ENCODE results near the gene ELOVL6. TPM values are rescaled to one million over a fixed set of nuclear protein-coding genes. Genes with fewer than 3 reads are reported as not detected.

Gene ELOVL6
- total RNA-seq, 1 donor from 2014 or later, result 51.6 TPM

- H3K36me3 Mint-ChIP-seq, result peaks cover 11% of the 10 kb centered on the region
- no peaks in the 10 kb centered on the region for H3K27me3 Mint-ChIP-seq
- no peak overlapping the region for H3K4me3 Mint-ChIP-seq
- DNase-seq (ENCODE audit: extremely low spot score, unreplicated experiment), result no peak
- H3K4me1 Mint-ChIP-seq (ENCODE audit: unreplicated experiment), result peaks cover 12% of the 10 kb centered on the region
- no peak for TF ChIP-seq CTCF (conservative IDR thresholded peaks at IDR 0.05)
- H3K27ac Mint-ChIP-seq, result no peak overlapping the region
- H3K9me3 Mint-ChIP-seq, result no peaks in the 10 kb centered on the region
These were observed 89.0 kb downstream of the ELOVL6 start for GRCh38 chr4:110109455-110109854.

GRCh38 chr4:110108960-110109359, 89.5 kb downstream of the ELOVL6 start:
- Mint-ChIP-seq H3K4me3 (no peak overlapping the region), H3K27me3 (no peaks in the 10 kb centered on the region), H3K27ac (no peak overlapping the region), H3K4me1 (ENCODE audit: unreplicated experiment) (peaks cover 12% of the 10 kb centered on the region), H3K9me3 (no peaks in the 10 kb centered on the region), H3K36me3 (peaks cover 11% of the 10 kb centered on the region)
- DNase-seq (ENCODE audit: extremely low spot score, unreplicated experiment), result no peak
- TF ChIP-seq CTCF (conservative IDR thresholded peaks at IDR 0.05), result no peak

GRCh38 chr4:110108422-110108821, 90.0 kb downstream of the ELOVL6 start:
- H3K36me3 Mint-ChIP-seq, result peaks cover 8% of the 10 kb centered on the region
- H3K27ac Mint-ChIP-seq, result no peak overlapping the region
- DNase-seq (ENCODE audit: extremely low spot score, unreplicated experiment), result no peak
- H3K4me3 Mint-ChIP-seq, result no peak overlapping the region
- H3K9me3 Mint-ChIP-seq, result no peaks in the 10 kb centered on the region
- H3K4me1 Mint-ChIP-seq (ENCODE audit: unreplicated experiment), result peaks cover 12% of the 10 kb centered on the region
- TF ChIP-seq CTCF (conservative IDR thresholded peaks at IDR 0.05), result no peak
- no peaks in the 10 kb centered on the region for H3K27me3 Mint-ChIP-seq

GRCh38 chr4:110107866-110108265, 90.5 kb downstream of the ELOVL6 start:
- H3K27me3 Mint-ChIP-seq, result no peaks in the 10 kb centered on the region
- peaks cover 12% of the 10 kb centered on the region for H3K36me3 Mint-ChIP-seq
- H3K9me3 Mint-ChIP-seq, result no peaks in the 10 kb centered on the region
- peaks cover 12% of the 10 kb centered on the region for H3K4me1 Mint-ChIP-seq (ENCODE audit: unreplicated experiment)
- no peak for TF ChIP-seq CTCF (conservative IDR thresholded peaks at IDR 0.05)
- no peak overlapping the region for H3K27ac Mint-ChIP-seq
- DNase-seq (ENCODE audit: extremely low spot score, unreplicated experiment), result no peak
- H3K4me3 Mint-ChIP-seq, result no peak overlapping the region

GRCh38 chr4:110106931-110107296, 91.5 kb downstream of the ELOVL6 start:
- DNase-seq (ENCODE audit: extremely low spot score, unreplicated experiment), result no peak
- H3K4me3 Mint-ChIP-seq, result no peak overlapping the region
- H3K27me3 Mint-ChIP-seq, result no peaks in the 10 kb centered on the region
- H3K36me3 Mint-ChIP-seq, result peaks cover 9% of the 10 kb centered on the region
- TF ChIP-seq CTCF (conservative IDR thresholded peaks at IDR 0.05), result no peak
- H3K4me1 Mint-ChIP-seq (ENCODE audit: unreplicated experiment), result peaks cover 11% of the 10 kb centered on the region
- no peaks in the 10 kb centered on the region for H3K9me3 Mint-ChIP-seq
- peak overlapping the region; percentile 15 for H3K27ac Mint-ChIP-seq

- Mint-ChIP-seq H3K4me1 (ENCODE audit: unreplicated experiment) (peaks cover 5% of the 10 kb centered on the region), H3K9me3 (no peaks in the 10 kb centered on the region), H3K36me3 (peaks cover 8% of the 10 kb centered on the region), H3K27ac (no peak overlapping the region), H3K4me3 (no peak overlapping the region), H3K27me3 (no peaks in the 10 kb centered on the region)
- no peak for TF ChIP-seq CTCF (conservative IDR thresholded peaks at IDR 0.05)
- DNase-seq (ENCODE audit: extremely low spot score, unreplicated experiment), result no peak
These were observed 93.8 kb downstream of the ELOVL6 start for GRCh38 chr4:110104661-110105060.

All from type B pancreatic cell (in vitro differentiated cells).